Fibroblast of lung (primary cell): ENCODE data around the gene GPC6. TPM values are rescaled to one million over a fixed set of nuclear protein-coding genes. Genes with fewer than 3 reads are reported as not detected.
A peak's percentile ranks its signal among the peaks of the same experiment; 100 is the strongest.

Experiments used
- DNase-seq, 2 donors: peaks; one replicate each; pipeline versions ENCODE4 v3.0.0 to v3.0.0-alpha.2; 2010; ENCODE audit warnings: low read depth in 2 of 2
- H2AFZ ChIP-seq: 2 replicates; pipeline ENCODE4 v1.5.1; 2012; ENCODE audit warnings: low read length, control low read depth, inconsistent platforms
- H3K27ac ChIP-seq: 2 replicates; pipeline ENCODE4 v1.5.1; 2011; ENCODE audit warnings: low read length, control low read depth; ENCODE audit not compliant: insufficient read depth
- H3K27me3 ChIP-seq: 2 replicates; pipeline ENCODE4 v1.5.1; 2011; ENCODE audit warnings: mild to moderate bottlenecking, low read length; ENCODE audit not compliant: control insufficient read depth, insufficient read depth
- H3K36me3 ChIP-seq: 2 replicates; pipeline ENCODE4 v1.5.1; 2011; ENCODE audit warnings: low read length; ENCODE audit not compliant: control insufficient read depth, insufficient read depth
- H3K4me1 ChIP-seq: 2 replicates; pipeline ENCODE4 v1.5.1; 2011; ENCODE audit warnings: low read length; ENCODE audit not compliant: control insufficient read depth, insufficient read depth; ENCODE audit errors: extremely low read depth
- H3K4me2 ChIP-seq: 2 replicates; pipeline ENCODE4 v1.5.1; 2011; ENCODE audit warnings: low read length, control low read depth; ENCODE audit not compliant: insufficient read depth; ENCODE audit errors: extremely low read depth
- H3K4me3 ChIP-seq, 4 experiments: fragments of 200-600 bp in 1 of 4; sonication (generic) in 1 of 4; replicated peaks in 1 of 4; 2 replicates each; pipeline ENCODE4 v1.5.1; 2011 to 2016; ENCODE audit warnings: low read length in 4 of 4, low read depth in 3 of 4, mild to moderate bottlenecking in 3 of 4, control low read depth in 2 of 4, inconsistent platforms in 1 of 4, mixed read lengths in 1 of 4; ENCODE audit not compliant: insufficient read depth in 1 of 4; ENCODE audit errors: control extremely low read depth in 1 of 4
- H3K79me2 ChIP-seq: 2 replicates; pipeline ENCODE4 v1.5.1; 2012; ENCODE audit warnings: mild to moderate bottlenecking, low read length, inconsistent platforms; ENCODE audit not compliant: control insufficient read depth, insufficient read depth
- H3K9ac ChIP-seq: 2 replicates; pipeline ENCODE4 v1.5.1; 2011; ENCODE audit warnings: mild to moderate bottlenecking, low read length, control low read depth; ENCODE audit not compliant: insufficient read depth
- H3K9me3 ChIP-seq: 2 replicates; pipeline ENCODE4 v1.5.1; 2012; ENCODE audit warnings: low read depth, low read length; ENCODE audit not compliant: control insufficient read depth, insufficient read depth
- H4K20me1 ChIP-seq: 2 replicates; pipeline ENCODE4 v1.5.1; 2011; ENCODE audit warnings: low read length; ENCODE audit not compliant: control insufficient read depth, insufficient read depth; ENCODE audit errors: extremely low read depth
- EZH2 ChIP-seq: IDR thresholded peaks from 2 replicates; pipeline ENCODE4 v1.5.1; 2012; ENCODE audit warnings: low read length, control low read depth, mild to moderate bottlenecking; ENCODE audit errors: missing control alignments
- polyA plus RNA-seq, 2 donors: library from polyadenylated mRNA; depleted of rRNA in 1 of 2; stranded (reverse) in 1 of 2; unstranded in 1 of 2; fragments of >200 nt; gene quantifications; 2 replicates each; pipeline ENCODE4 v1.2.1, GENCODE V29; 2011 to 2012; ENCODE audit warnings: missing spikeins in 1 of 2
- total RNA-seq: library from RNA; depleted of rRNA; stranded (reverse); fragments of >200 nt; gene quantifications from 2 replicates; pipeline ENCODE4 v1.2.1, GENCODE V29; 2014
- TF ChIP-seq, protein P1 (sequence below), 2 donors: IDR thresholded peaks in 1 of 2; conservative IDR thresholded peaks in 1 of 2; 1 replicate in 1 of 2; 2 replicates in 1 of 2; pipeline ENCODE4 v1.5.1; 2011 to 2012; ENCODE audit warnings: low read length in 2 of 2, control low read depth in 1 of 2, inconsistent platforms in 1 of 2, low read depth in 1 of 2, mild to moderate bottlenecking in 1 of 2

GPC6 gene
- total and polyA plus RNA-seq, 2 donors (not counting 1 experiment from before 2014, with no cell fraction given): 11.2 to 33.7 TPM

- no peak for DNase-seq
- TF ChIP-seq, protein P1, sequence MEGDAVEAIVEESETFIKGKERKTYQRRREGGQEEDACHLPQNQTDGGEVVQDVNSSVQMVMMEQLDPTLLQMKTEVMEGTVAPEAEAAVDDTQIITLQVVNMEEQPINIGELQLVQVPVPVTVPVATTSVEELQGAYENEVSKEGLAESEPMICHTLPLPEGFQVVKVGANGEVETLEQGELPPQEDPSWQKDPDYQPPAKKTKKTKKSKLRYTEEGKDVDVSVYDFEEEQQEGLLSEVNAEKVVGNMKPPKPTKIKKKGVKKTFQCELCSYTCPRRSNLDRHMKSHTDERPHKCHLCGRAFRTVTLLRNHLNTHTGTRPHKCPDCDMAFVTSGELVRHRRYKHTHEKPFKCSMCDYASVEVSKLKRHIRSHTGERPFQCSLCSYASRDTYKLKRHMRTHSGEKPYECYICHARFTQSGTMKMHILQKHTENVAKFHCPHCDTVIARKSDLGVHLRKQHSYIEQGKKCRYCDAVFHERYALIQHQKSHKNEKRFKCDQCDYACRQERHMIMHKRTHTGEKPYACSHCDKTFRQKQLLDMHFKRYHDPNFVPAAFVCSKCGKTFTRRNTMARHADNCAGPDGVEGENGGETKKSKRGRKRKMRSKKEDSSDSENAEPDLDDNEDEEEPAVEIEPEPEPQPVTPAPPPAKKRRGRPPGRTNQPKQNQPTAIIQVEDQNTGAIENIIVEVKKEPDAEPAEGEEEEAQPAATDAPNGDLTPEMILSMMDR (conservative IDR thresholded peaks at IDR 0.05 in 1 of 2, IDR thresholded peaks at IDR 0.05 in 1 of 2; ENCODE audit: low read depth in 1 of 2, low read length in 2 of 2): no peak
- no peak for TF ChIP-seq EZH2
- Histone ChIP-seq H3K9me3 (no peaks in the 10 kb centered on the region), H3K27ac (no peak overlapping the region), H3K4me3 (no peak overlapping the region), H3K4me2 (no peak overlapping the region), H3K36me3 (no peaks in the 10 kb centered on the region), H2AFZ (no peak overlapping the region), H3K9ac (no peak overlapping the region), H4K20me1 (no peaks in the 10 kb centered on the region), H3K79me2 (no peaks in the 10 kb centered on the region), H3K4me1 (no peaks in the 10 kb centered on the region), H3K27me3 (no peaks in the 10 kb centered on the region)
These were observed 616.5 kb downstream of the GPC6 start for GRCh38 chr13:93843082-93843481.

DNA sequence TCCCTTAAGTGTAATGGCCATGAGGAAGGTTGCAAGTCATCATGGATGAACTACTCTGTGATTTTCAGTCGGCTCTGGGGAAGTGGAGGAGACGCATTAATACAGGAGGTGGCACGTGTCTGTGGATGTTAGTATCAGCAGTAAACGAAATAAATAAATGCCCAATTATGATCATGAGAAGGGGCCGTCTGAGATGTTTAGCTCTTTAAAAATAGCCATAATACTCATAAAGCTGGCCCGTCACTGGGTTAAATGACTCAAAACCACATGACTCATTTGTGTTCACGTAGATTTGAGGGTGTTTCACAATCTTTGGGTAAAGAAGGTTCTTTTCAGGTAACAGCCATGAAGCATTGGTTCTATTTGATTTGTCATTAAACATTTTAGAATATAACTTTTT is 620.6 kb downstream of the GPC6 start:
- peak; percentile 83 to 88 for DNase-seq
- H3K9ac ChIP-seq: no peak overlapping the region
- H2AFZ ChIP-seq: no peak overlapping the region
- H3K36me3 ChIP-seq: no peaks in the 10 kb centered on the region
- no peak overlapping the region for H3K4me2 ChIP-seq
- no peaks in the 10 kb centered on the region for H4K20me1 ChIP-seq
- no peaks in the 10 kb centered on the region for H3K9me3 ChIP-seq
- H3K4me3 ChIP-seq: no peak overlapping the region
- H3K4me1 ChIP-seq: no peaks in the 10 kb centered on the region
- H3K27me3 ChIP-seq: no peaks in the 10 kb centered on the region
- no peak overlapping the region for H3K27ac ChIP-seq
- H3K79me2 ChIP-seq: no peaks in the 10 kb centered on the region
- no peak for TF ChIP-seq EZH2
- TF ChIP-seq, protein P1 (conservative IDR thresholded peaks at IDR 0.05 in 1 of 2, IDR thresholded peaks at IDR 0.05 in 1 of 2; ENCODE audit: low read depth in 1 of 2, low read length in 2 of 2): no peak

DNA sequence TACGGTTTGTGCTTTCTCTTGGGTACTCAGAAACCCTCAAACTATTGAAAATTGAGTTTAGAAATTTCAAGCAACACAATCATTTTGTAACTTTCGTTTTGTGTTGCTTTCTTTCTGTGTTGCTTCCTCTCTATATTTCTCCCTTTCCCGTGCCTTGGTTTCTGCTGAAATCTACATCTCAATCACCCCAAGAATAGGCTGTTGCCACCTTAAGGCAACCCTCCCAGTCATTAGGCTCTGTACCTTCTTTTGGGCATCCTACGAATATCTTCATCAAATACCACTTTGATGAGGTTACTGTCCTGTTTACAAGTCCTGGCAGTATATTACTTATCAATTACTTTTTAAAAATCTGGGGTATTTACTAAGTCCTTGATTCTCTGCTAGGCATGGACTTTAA is 621.6 kb downstream of the GPC6 start:
- no peaks in the 10 kb centered on the region for H3K36me3 ChIP-seq
- TF ChIP-seq, protein P1 (conservative IDR thresholded peaks at IDR 0.05 in 1 of 2, IDR thresholded peaks at IDR 0.05 in 1 of 2; ENCODE audit: low read depth in 1 of 2, low read length in 2 of 2): no peak
- no peak for TF ChIP-seq EZH2
- no peaks in the 10 kb centered on the region for H3K9me3 ChIP-seq
- H4K20me1 ChIP-seq: no peaks in the 10 kb centered on the region
- H3K79me2 ChIP-seq: no peaks in the 10 kb centered on the region
- no peak overlapping the region for H2AFZ ChIP-seq
- no peaks in the 10 kb centered on the region for H3K4me1 ChIP-seq
- no peak overlapping the region for H3K27ac ChIP-seq
- no peak overlapping the region for H3K9ac ChIP-seq
- H3K4me2 ChIP-seq: no peak overlapping the region
- H3K4me3 ChIP-seq: no peak overlapping the region
- H3K27me3 ChIP-seq: no peaks in the 10 kb centered on the region
- no peak for DNase-seq
